Nephron (organoid): Measurements from ENCODE around the gene MAB21L4.

ENCODE experiments used
- H3K27ac Mint-ChIP-seq, 3 experiments: 2 replicates each; pipeline ENCODE4 v1.8.0; 2020; ENCODE audit warnings: mixed read lengths in 3 of 3, mild to moderate bottlenecking in 2 of 3, moderate library complexity in 1 of 3
- H3K27me3 Mint-ChIP-seq: 2 replicates; pipeline ENCODE4 v1.8.0; 2021; ENCODE audit warnings: low read depth, mild to moderate bottlenecking, moderate library complexity, mixed read lengths
- H3K36me3 Mint-ChIP-seq: 2 replicates; pipeline ENCODE4 v1.8.0; 2020; ENCODE audit warnings: low read depth, mixed read lengths
- H3K4me1 Mint-ChIP-seq: 2 replicates; pipeline ENCODE4 v1.8.0; 2020; ENCODE audit warnings: mixed read lengths
- H3K4me3 Mint-ChIP-seq, 3 experiments: 2 replicates each; pipeline ENCODE4 v1.8.0; 2020; ENCODE audit warnings: mild to moderate bottlenecking in 3 of 3, mixed read lengths in 3 of 3, moderate library complexity in 2 of 3
- H3K9me3 Mint-ChIP-seq: 2 replicates; pipeline ENCODE4 v1.8.0; 2020; ENCODE audit warnings: mixed read lengths
- TF ChIP-seq, protein P1 (sequence below), 3 experiments: fragments of 200-600 bp; sonication (generic); IDR thresholded peaks; one replicate each; pipeline ENCODE4 v1.5.0; 2021; ENCODE audit warnings: antibody characterized with exemption in 3 of 3; ENCODE audit not compliant: unreplicated experiment in 3 of 3

Gene MAB21L4

DNA sequence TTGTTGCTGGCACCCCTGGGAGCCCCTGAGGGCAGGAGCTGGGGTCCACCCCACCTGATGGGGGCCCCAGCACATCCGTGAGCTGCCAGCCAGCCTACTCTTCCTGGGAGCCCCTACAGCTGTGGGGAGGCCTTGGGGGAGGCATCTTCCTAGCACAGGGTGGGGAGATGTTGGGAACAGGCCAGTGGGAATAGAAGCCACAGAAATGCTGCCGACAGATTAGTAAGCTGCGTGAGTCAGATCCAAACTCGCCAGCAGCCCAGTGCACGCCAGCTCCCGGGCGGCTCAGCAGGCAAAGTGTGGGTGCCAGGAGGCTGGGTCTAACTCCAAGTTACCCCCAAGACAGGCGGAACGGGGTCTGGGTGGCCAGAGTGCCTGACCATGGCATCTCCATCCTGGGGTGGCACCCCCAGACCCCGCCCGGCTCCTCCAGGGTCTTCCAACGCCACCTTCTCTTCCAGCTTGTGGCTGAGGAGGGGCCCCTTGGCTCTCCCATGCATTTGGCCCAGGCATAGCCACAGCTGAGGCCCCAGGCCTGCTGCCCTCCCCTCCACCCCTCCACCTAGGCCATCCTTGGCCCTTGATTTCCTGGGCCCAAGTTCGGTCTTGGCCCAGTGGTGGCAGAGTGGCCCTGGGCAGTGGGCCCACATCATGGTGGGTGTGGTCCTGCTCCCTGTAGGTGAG lies 25.5 kb upstream of the MAB21L4 start:
- no peaks in the 10 kb centered on the region for H3K4me1 Mint-ChIP-seq
- TF ChIP-seq, protein P1, sequence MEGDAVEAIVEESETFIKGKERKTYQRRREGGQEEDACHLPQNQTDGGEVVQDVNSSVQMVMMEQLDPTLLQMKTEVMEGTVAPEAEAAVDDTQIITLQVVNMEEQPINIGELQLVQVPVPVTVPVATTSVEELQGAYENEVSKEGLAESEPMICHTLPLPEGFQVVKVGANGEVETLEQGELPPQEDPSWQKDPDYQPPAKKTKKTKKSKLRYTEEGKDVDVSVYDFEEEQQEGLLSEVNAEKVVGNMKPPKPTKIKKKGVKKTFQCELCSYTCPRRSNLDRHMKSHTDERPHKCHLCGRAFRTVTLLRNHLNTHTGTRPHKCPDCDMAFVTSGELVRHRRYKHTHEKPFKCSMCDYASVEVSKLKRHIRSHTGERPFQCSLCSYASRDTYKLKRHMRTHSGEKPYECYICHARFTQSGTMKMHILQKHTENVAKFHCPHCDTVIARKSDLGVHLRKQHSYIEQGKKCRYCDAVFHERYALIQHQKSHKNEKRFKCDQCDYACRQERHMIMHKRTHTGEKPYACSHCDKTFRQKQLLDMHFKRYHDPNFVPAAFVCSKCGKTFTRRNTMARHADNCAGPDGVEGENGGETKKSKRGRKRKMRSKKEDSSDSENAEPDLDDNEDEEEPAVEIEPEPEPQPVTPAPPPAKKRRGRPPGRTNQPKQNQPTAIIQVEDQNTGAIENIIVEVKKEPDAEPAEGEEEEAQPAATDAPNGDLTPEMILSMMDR (IDR thresholded peaks at IDR 0.05; ENCODE audit: unreplicated experiment in 3 of 3), result no peak
- H3K9me3 Mint-ChIP-seq, result no peaks in the 10 kb centered on the region
- no peak overlapping the region for H3K4me3 Mint-ChIP-seq
- H3K27ac Mint-ChIP-seq, result no peak overlapping the region
- no peaks in the 10 kb centered on the region for H3K36me3 Mint-ChIP-seq
- H3K27me3 Mint-ChIP-seq, result peaks cover 15% of the 10 kb centered on the region

DNA sequence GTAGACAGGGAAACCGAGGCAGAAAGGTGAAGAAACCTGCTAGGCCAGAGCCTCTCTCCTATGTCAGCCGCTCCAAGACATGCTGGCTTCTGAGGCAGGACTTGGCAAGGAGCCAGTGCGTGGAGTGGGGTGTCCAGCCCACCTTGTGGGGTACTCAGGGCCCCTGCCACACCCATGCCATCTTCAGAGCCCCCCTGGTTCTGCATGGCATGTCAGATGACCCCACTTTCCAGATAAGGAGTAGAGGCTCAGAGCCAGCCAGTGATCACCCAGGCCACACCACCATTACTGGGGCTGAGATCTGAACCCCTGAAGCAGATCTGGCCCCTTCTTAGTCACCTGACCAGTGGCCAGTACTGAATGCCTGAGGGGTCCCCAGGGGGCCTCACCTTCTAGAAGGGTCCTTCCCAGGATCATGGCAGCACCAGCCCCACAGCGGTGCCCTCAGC lies 24.9 kb upstream of the MAB21L4 start:
- Mint-ChIP-seq H3K4me3 (no peak overlapping the region), H3K27ac (no peak overlapping the region), H3K36me3 (no peaks in the 10 kb centered on the region), H3K4me1 (no peaks in the 10 kb centered on the region), H3K9me3 (no peaks in the 10 kb centered on the region), H3K27me3 (peaks cover 15% of the 10 kb centered on the region)
- TF ChIP-seq, protein P1 (IDR thresholded peaks at IDR 0.05; ENCODE audit: unreplicated experiment in 3 of 3), result no peak

DNA sequence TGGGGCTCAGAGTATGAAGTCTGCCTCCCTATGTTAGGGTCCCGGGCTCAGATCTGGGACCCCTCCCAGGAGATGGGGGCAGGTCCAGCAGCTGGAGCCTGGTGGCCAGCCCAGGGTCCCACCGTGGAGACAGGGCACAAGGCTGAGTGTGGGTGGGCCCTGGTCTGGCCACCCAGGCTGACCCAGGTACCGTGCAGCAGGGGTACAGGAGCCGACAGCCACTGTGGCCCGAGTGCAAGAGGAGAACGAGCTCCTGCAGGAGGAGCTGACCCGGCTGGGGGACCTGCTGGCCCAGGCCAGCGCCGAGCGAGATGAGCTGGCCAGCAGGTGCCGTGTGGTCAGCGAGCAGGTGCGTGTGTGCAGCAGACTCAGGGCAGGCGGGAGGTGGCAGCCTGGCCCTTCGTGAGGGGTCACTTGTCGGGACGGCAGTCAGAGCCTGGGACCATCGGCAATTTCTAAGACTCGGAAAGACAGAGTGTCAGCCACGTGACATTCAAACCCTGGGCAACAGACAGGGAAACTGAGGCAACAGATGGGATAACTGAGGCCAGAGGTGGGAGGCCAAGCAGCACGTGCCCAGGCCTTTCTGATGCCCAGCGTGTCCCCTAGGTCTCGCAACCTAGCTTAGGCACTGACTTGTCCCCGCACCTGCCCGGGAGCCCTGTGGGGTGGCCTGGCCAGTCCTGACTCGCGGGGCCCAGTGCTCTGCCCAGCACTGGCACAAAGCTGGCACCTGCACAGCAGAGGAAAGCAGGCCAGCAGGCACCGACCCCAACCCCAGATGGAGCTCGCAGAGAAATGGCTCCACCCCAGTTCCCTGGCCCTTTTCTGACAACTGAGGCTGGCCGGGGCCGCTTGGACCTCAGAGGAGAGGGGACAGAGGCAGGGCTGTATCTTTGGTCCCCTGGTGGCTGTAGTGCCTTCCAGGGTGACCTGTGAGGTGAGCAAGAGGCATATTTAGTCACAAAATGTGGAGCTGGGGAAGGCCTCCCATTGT lies 24.1 kb upstream of the MAB21L4 start:
- peaks cover 15% of the 10 kb centered on the region for H3K27me3 Mint-ChIP-seq
- no peaks in the 10 kb centered on the region for H3K4me1 Mint-ChIP-seq
- no peaks in the 10 kb centered on the region for H3K36me3 Mint-ChIP-seq
- TF ChIP-seq, protein P1 (IDR thresholded peaks at IDR 0.05; ENCODE audit: unreplicated experiment in 3 of 3), result no peak
- H3K4me3 Mint-ChIP-seq, result no peak overlapping the region
- peak overlapping the region in 2 of 3 experiments; percentile 38 to 55 for H3K27ac Mint-ChIP-seq
- H3K9me3 Mint-ChIP-seq, result no peaks in the 10 kb centered on the region

DNA sequence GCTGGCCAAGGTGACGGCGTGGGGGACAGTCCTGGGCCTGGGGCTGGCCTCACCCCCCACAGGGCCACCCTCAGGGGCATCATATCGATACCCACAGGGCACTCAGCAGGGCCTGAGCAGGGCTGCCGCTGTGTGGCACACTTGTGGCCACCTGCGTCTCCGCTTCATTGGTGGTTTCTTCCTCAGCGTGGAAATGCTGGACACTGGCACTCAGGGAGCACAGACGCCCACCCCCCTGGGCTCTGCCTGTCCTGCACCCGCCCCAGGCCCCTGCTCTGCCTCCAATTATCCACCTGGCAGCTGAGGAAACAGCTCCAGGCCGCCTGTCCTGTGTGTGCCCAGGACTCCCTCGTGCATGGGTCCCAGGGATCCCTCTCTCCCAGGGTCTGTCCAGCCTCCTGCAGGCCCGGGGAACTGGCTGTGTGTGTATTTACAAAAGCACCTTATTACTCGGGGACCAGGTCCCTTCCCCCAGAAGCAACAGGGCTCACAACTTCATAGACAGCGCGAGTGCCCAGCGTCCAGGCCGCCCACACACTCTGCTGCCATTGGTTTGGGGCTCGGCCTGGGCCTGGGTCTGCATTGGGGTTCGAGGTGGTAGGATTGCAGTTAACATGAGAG lies 23.3 kb upstream of the MAB21L4 start:
- no peaks in the 10 kb centered on the region for H3K36me3 Mint-ChIP-seq
- TF ChIP-seq, protein P1 (IDR thresholded peaks at IDR 0.05; ENCODE audit: unreplicated experiment in 3 of 3), result no peak
- H3K27ac Mint-ChIP-seq, result peak overlapping the region in 2 of 3 experiments; percentile 38 to 55
- no peaks in the 10 kb centered on the region for H3K4me1 Mint-ChIP-seq
- no peaks in the 10 kb centered on the region for H3K9me3 Mint-ChIP-seq
- no peak overlapping the region for H3K4me3 Mint-ChIP-seq
- H3K27me3 Mint-ChIP-seq, result peaks cover 15% of the 10 kb centered on the region

DNA sequence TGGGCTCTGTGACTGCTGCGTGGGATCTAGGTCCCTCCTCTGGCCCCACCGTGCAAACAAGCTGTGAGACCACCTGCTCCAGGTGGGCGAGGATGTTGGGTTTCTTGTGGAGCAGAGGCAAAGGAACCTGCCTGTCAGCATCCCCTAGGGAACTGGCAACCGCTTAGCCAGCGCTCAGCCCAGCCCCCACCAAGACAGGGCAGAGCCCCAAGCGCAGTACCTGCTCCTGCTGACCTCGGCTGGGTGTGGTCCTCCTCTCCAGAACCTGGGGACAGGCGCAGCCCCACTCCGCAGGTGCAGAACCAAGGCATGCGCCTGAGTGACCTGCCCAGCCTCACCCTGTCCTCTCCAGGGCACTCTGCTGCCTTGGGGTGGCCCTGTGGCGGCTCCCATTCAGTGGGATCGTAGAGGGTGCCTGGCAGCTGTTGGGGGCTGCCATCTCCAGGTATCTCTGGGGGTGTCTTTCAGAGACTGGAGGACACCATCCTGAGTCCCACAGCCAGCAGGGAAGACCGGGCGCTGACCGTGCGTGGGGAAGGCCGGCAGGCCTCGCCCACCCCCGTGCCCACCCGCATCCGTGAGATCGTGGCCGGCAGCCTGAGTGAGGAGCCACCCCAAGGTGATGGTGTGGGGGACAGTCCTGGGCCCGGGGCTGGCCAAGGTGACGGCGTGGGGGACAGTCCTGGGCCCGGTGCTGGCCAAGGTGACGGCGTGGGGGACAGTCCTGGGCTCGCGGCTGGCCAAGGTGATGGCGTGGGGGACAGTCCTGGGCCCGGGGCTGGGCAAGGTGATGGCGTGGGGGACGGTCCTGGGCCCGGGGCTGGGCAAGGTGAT lies 22.5 kb upstream of the MAB21L4 start:
- TF ChIP-seq, protein P1 (IDR thresholded peaks at IDR 0.05; ENCODE audit: unreplicated experiment in 3 of 3), result no peak
- Mint-ChIP-seq H3K4me1 (no peaks in the 10 kb centered on the region), H3K27me3 (peaks cover 16% of the 10 kb centered on the region), H3K9me3 (no peaks in the 10 kb centered on the region), H3K27ac (no peak overlapping the region), H3K4me3 (no peak overlapping the region), H3K36me3 (no peaks in the 10 kb centered on the region)
